Measurements from ENCODE around the gene SLC9A5.

DNA sequence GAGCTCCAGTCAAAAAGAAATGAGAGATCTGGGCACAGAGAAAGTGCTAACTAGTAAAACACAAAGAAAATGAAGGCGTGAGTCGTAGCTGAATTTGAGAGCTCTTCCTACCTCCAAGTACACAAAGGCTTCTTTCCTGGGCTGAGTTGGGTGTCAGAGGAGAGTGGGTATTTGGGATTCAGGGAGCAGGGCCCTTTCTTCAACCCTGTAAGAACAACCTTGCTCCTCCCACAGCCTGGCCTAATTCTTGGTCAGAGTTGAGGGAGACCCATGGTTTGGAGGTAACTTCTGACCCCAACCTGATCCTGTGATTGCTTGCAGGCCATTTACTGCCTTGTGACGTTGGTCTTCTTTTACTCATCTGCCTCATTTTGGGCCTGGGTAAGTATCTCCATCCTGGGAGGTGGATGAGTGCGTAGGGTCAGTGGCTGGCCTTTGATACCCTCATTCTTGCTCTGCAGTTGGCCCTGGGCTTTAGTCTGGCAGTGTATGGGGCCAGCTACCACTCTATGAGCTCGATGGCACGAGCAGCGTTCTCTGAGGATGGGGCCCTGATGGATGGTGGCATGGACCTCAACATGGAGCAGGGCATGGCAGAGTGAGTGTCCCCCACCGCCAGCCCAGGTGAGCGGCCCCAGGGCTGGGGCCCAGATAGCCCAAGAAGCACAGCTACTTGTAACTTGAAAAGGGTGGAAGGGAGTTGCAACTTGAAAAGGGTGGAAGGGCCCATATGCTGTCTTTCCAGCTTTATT lies 20.6 kb upstream of the SLC9A5 start:
- TF ChIP-seq EZH2 (IDR thresholded peaks at IDR 0.05; ENCODE audit: borderline replicate concordance, low read depth, low read length, severe bottlenecking) = no peak
- TF ChIP-seq, protein P1, sequence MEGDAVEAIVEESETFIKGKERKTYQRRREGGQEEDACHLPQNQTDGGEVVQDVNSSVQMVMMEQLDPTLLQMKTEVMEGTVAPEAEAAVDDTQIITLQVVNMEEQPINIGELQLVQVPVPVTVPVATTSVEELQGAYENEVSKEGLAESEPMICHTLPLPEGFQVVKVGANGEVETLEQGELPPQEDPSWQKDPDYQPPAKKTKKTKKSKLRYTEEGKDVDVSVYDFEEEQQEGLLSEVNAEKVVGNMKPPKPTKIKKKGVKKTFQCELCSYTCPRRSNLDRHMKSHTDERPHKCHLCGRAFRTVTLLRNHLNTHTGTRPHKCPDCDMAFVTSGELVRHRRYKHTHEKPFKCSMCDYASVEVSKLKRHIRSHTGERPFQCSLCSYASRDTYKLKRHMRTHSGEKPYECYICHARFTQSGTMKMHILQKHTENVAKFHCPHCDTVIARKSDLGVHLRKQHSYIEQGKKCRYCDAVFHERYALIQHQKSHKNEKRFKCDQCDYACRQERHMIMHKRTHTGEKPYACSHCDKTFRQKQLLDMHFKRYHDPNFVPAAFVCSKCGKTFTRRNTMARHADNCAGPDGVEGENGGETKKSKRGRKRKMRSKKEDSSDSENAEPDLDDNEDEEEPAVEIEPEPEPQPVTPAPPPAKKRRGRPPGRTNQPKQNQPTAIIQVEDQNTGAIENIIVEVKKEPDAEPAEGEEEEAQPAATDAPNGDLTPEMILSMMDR (IDR thresholded peaks at IDR 0.05; ENCODE audit: borderline replicate concordance, extremely low read depth, low read length, poor library complexity, severe bottlenecking) = no peak
